IMR-90 (cell line): ENCODE results near the gene KDM4B. TPM values are rescaled to one million over a fixed set of nuclear protein-coding genes. Genes with fewer than 3 reads are reported as not detected.
A peak's percentile ranks its signal among the peaks of the same experiment; 100 is the strongest.

Experiments used
- ATAC-seq: fragments of 200-7000 bp; cut with Tn5 transposase; 2 replicates; pipeline ENCODE4 v1.9.1; 2020; ENCODE audit warnings: low read depth, mild to moderate bottlenecking, moderate library complexity
- BruUV-seq: library from RNA; stranded (reverse); fragments of 400-500 nt; replicated peaks from 2 replicates; lab custom pipeline; 2021; lab: Mats Ljungman, UMichigan
- CTCF ChIA-PET: fragments of 300-600 bp; formaldehyde crosslinking; extraction: SDS; loops from one replicate; lab custom pipeline; 2021; ENCODE audit warnings: antibody characterized with exemption; lab: Yijun Ruan, JAX
- POLR2A ChIA-PET: fragments of 300-600 bp; sonication (Branson Sonifier 250); formaldehyde crosslinking; loops from one replicate; lab custom pipeline; 2022; ENCODE audit warnings: antibody characterized with exemption; ENCODE audit not compliant: unreplicated experiment; lab: Charles Lee
- DNase-seq: peaks from one replicate; pipeline ENCODE4 v3.0.0; 2013
- H2AFZ ChIP-seq: replicated peaks from 2 replicates; pipeline ENCODE3; 2013; ENCODE audit warnings: low read length, mild to moderate bottlenecking; ENCODE audit not compliant: poor library complexity
- H2AK5ac ChIP-seq: 2 replicates; pipeline ENCODE4 v1.6.1; 2013; ENCODE audit warnings: low read depth, low read length, inconsistent platforms
- H2AK9ac ChIP-seq: replicated peaks from 2 replicates; pipeline ENCODE3; 2013; ENCODE audit warnings: mild to moderate bottlenecking, low read depth, low read length, moderate library complexity; ENCODE audit not compliant: poor library complexity
- H2BK120ac ChIP-seq: 2 replicates; pipeline ENCODE4 v1.6.1; 2013; ENCODE audit warnings: low read depth, low read length, inconsistent platforms
- H2BK15ac ChIP-seq: 3 replicates; pipeline ENCODE4 v1.6.1; 2013; ENCODE audit warnings: low read depth, low read length, inconsistent platforms
- H2BK20ac ChIP-seq: 2 replicates; pipeline ENCODE4 v1.6.1; 2013; ENCODE audit warnings: low read depth, mild to moderate bottlenecking, inconsistent platforms, low read length, moderate library complexity
- H2BK5ac ChIP-seq: 2 replicates; pipeline ENCODE4 v1.6.1; 2013; ENCODE audit warnings: mild to moderate bottlenecking, low read depth, low read length, inconsistent platforms; ENCODE audit not compliant: poor library complexity, severe bottlenecking
- H3K14ac ChIP-seq: replicated peaks from 2 replicates; pipeline ENCODE4 v1.6.1; 2013; ENCODE audit warnings: low read depth, low read length, inconsistent platforms
- H3K18ac ChIP-seq: 2 replicates; pipeline ENCODE4 v1.6.1; 2013; ENCODE audit warnings: low read depth, low read length, control low read depth
- H3K23ac ChIP-seq: 2 replicates; pipeline ENCODE4 v1.6.1; 2013; ENCODE audit warnings: low read depth, low read length, inconsistent platforms
- H3K27ac ChIP-seq: 2 replicates; pipeline ENCODE4 v1.5.1; 2013; ENCODE audit warnings: mild to moderate bottlenecking, control low read depth, low read length; ENCODE audit not compliant: insufficient read depth
- H3K27me3 ChIP-seq: 2 replicates; pipeline ENCODE4 v1.6.1; 2013; ENCODE audit warnings: low read length; ENCODE audit not compliant: control insufficient read depth, insufficient read depth
- H3K36me3 ChIP-seq: 2 replicates; pipeline ENCODE4 v1.6.1; 2013; ENCODE audit warnings: low read length, mixed read lengths; ENCODE audit not compliant: control insufficient read depth, insufficient read depth
- H3K4ac ChIP-seq: 2 replicates; pipeline ENCODE4 v1.6.1; 2013; ENCODE audit warnings: low read depth, low read length, inconsistent platforms
- H3K4me1 ChIP-seq: 2 replicates; pipeline ENCODE4 v1.6.1; 2013; ENCODE audit warnings: low read length, mixed read lengths; ENCODE audit not compliant: control insufficient read depth, insufficient read depth
- H3K4me2 ChIP-seq: 2 replicates; pipeline ENCODE4 v1.6.1; 2013; ENCODE audit warnings: low read depth, mild to moderate bottlenecking, control low read depth, low read length, moderate library complexity
- H3K4me3 ChIP-seq: 2 replicates; pipeline ENCODE4 v1.5.1; 2013; ENCODE audit warnings: low read depth, mild to moderate bottlenecking, control low read depth, low read length, moderate library complexity; ENCODE audit not compliant: insufficient read depth
- H3K56ac ChIP-seq: 2 replicates; pipeline ENCODE4 v1.6.1; 2013; ENCODE audit warnings: low read length, inconsistent platforms; ENCODE audit not compliant: insufficient read depth; ENCODE audit errors: extremely low read depth
- H3K79me1 ChIP-seq, 2 experiments: 2 replicates each; pipeline ENCODE4 v1.6.1; 2013; ENCODE audit warnings: low read length in 2 of 2, inconsistent platforms in 1 of 2, low read depth in 1 of 2
- H3K9ac ChIP-seq: 2 replicates; pipeline ENCODE4 v1.6.1; 2013; ENCODE audit warnings: low read depth, low read length, control low read depth
- H3K9me1 ChIP-seq: 2 replicates; pipeline ENCODE4 v1.6.1; 2013; ENCODE audit warnings: low read length, inconsistent platforms; ENCODE audit not compliant: insufficient read depth
- H3K9me3 ChIP-seq: 2 replicates; pipeline ENCODE4 v1.6.1; 2013; ENCODE audit warnings: low read length; ENCODE audit not compliant: control insufficient read depth, insufficient read depth
- H4K20me1 ChIP-seq: 2 replicates; pipeline ENCODE4 v1.6.1; 2013; ENCODE audit warnings: low read length, inconsistent platforms; ENCODE audit not compliant: insufficient read depth
- H4K5ac ChIP-seq: 2 replicates; pipeline ENCODE4 v1.6.1; 2013; ENCODE audit warnings: mild to moderate bottlenecking, low read depth, low read length, control low read depth
- H4K8ac ChIP-seq, 2 experiments: 2 replicates each; pipeline ENCODE4 v1.6.1; 2013; ENCODE audit warnings: low read depth in 2 of 2, low read length in 2 of 2, control low read depth in 1 of 2, inconsistent platforms in 1 of 2
- H4K91ac ChIP-seq: 2 replicates; pipeline ENCODE4 v1.6.1; 2013; ENCODE audit warnings: low read depth, low read length, inconsistent platforms; ENCODE audit not compliant: insufficient read depth
- BHLHE40 ChIP-seq: fragments of 150-350 bp; IDR thresholded peaks from 2 replicates; pipeline ENCODE4 v1.6.1; 2016; ENCODE audit warnings: mild to moderate bottlenecking, low read depth, low read length
- CEBPB ChIP-seq: IDR thresholded peaks from 2 replicates; pipeline ENCODE4 v1.6.1; 2012; ENCODE audit warnings: low read depth, low read length, improper control_type of control experiment
- FOS ChIP-seq: fragments of 150-350 bp; IDR thresholded peaks from 2 replicates; pipeline ENCODE4 v1.6.1; 2016; ENCODE audit warnings: low read depth, low read length
- MAFK ChIP-seq: IDR thresholded peaks from 2 replicates; pipeline ENCODE4 v1.6.1; 2012; ENCODE audit warnings: low read depth, low read length, improper control_type of control experiment
- MXI1 ChIP-seq: IDR thresholded peaks from 2 replicates; pipeline ENCODE4 v1.6.1; 2012; ENCODE audit warnings: low read depth, mild to moderate bottlenecking, low read length, moderate library complexity, borderline replicate concordance
- POLR2A ChIP-seq: IDR thresholded peaks from 2 replicates; pipeline ENCODE4 v1.6.1; 2012; ENCODE audit warnings: mild to moderate bottlenecking, low read depth, low read length
- RCOR1 ChIP-seq: IDR thresholded peaks from 2 replicates; pipeline ENCODE4 v1.6.1; 2012; ENCODE audit warnings: mild to moderate bottlenecking, low read length, improper control_type of control experiment; ENCODE audit not compliant: insufficient replicate concordance
- WGBS, 2 experiments: methylation state at CpG; one replicate each; pipeline versions ENCODE4 v1.1.5 to v1.1.7; 2013; ENCODE audit warnings: missing lambda C conversion rate in 2 of 2; ENCODE audit not compliant: insufficient read length in 1 of 2; ENCODE audit errors: extremely low coverage in 2 of 2; 5-methylcytosine and 5-hydroxymethylcytosine counted together
- dilution Hi-C: fragments of 300-500 bp; cut with HindIII; formaldehyde crosslinking; loops from one replicate; pipeline ENCODE4 v1.14.3; 2018; ENCODE audit warnings: low sequenced_read_pairs; ENCODE audit not compliant: unreplicated experiment
- in situ Hi-C: fragments of 300-500 bp; cut with MboI; formaldehyde crosslinking; loops from 3 replicates; pipeline ENCODE4 v1.14.3; 2019; ENCODE audit warnings: low sequenced_read_pairs, inconsistent platforms, mixed read lengths
- intact Hi-C: fragments of 100-400 bp; cut with micrococcal nuclease; formaldehyde crosslinking; loops from 2 replicates; pipeline ENCODE4 v1.10.0; 2022
- polyA plus RNA-seq, 3 experiments: library from polyadenylated mRNA; depleted of rRNA; stranded (reverse); fragments of >200 nt; gene quantifications; 2 replicates each; pipeline ENCODE4 v1.2.3, GENCODE V29; 2012; ENCODE audit warnings: low replicate concordance in 1 of 3
- total RNA-seq: library from RNA; depleted of rRNA; stranded (reverse); fragments of >200 nt; gene quantifications from 2 replicates; pipeline ENCODE4 v1.2.3, GENCODE V29; 2012

The KDM4B gene
- total and polyA plus RNA-seq, 2 of the 4 experiments (the other 2 are of a cell fraction) = 5.0 to 17.9 TPM

DNA sequence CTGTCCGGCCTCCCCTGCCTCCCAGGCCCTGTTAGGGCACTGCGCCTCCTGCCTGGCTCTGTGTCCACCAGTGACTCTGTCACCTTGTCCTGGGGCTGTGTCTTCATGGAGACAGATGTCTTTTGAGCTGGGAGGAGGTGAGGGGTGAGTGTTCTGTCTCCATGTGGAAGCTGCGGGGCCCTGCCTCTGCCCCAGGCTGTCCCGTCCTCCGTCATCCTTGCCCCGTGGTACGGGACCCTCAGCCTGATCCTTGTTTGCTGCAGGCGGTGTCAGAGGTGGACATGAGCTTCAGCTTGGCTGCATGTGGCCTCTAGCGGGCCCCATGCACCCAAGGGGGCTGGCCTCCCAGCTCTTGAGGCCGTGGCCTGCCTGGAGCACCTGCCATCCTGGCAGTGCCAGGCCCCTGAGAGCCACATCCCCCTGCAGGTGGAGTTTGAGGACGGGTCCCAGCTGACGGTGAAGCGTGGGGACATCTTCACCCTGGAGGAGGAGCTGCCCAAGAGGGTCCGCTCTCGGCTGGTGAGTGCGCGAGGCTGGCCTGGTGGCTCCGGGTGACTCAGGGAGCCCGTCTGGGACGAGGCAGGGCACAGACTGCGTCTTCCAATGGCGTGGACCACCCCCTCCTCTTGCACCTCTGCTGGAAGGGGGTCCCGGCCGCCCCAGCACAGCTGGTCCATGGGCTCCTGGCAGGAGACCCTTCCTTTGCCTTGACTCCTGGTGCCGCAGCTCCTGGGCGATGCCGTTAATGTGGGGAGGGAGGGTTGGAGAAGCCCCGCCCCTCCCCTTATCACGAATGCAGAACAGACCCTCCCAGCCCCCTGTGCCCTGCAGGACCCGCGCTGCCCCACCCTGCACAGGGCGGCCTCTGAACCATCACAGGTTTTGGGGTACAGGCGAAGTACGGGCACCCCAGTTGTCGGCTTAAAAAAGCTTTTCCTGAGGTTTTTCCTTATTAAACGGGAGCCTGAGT lies 181.3 kb downstream of the KDM4B start:
- no peak overlapping the region for H3K56ac ChIP-seq
- 89% methylated on average over 9 of the region's 36 CpGs; no CpG with 5 or more reads in 1 of the 2 experiments for WGBS, 2 experiments
- no peak overlapping the region for H3K4me3 ChIP-seq
- dilution Hi-C loops (no loop called here), in situ Hi-C loops (no loop called here), intact Hi-C loops (no loop called here)
- H3K9me1 ChIP-seq = no peaks in the 10 kb centered on the region
- no peak overlapping the region for H2BK20ac ChIP-seq
- H3K79me1 ChIP-seq = no peaks in the 10 kb centered on the region
- no peak overlapping the region for H3K18ac ChIP-seq
- H4K91ac ChIP-seq = no peak overlapping the region
- H3K14ac ChIP-seq = no peak overlapping the region
- no peaks in the 10 kb centered on the region for H3K9me3 ChIP-seq
- no peak overlapping the region for H3K9ac ChIP-seq
- no peaks in the 10 kb centered on the region; the same call in 1 of the 2 replicates for H4K20me1 ChIP-seq
- H2BK120ac ChIP-seq = no peak overlapping the region
- H2AK5ac ChIP-seq = no peak overlapping the region
- TF ChIP-seq CEBPB = no peak
- no peak for TF ChIP-seq MXI1
- TF ChIP-seq BHLHE40 = no peak
- TF ChIP-seq POLR2A = no peak
- no peak for TF ChIP-seq FOS
- no peak for TF ChIP-seq RCOR1
- TF ChIP-seq MAFK = no peak
- DNase-seq = no peak
- ATAC-seq = no peak
- no TSS peak for BruUV-seq
- H2BK5ac ChIP-seq = no peak overlapping the region
- H3K27me3 ChIP-seq = no peaks in the 10 kb centered on the region
- no peak overlapping the region for H2AFZ ChIP-seq
- ChIA-PET CTCF (no interaction called here), POLR2A (no interaction called here)
- no peak overlapping the region for H4K8ac ChIP-seq
- H2AK9ac ChIP-seq = peak overlapping the region; percentile 42
- H3K36me3 ChIP-seq = peaks cover 39% of the 10 kb centered on the region
- no peak overlapping the region for H3K4ac ChIP-seq
- H3K27ac ChIP-seq = no peak overlapping the region
- H3K23ac ChIP-seq = no peak overlapping the region
- no peak overlapping the region for H4K5ac ChIP-seq
- H3K4me2 ChIP-seq = no peak overlapping the region
- H2BK15ac ChIP-seq = no peak overlapping the region
- H3K4me1 ChIP-seq = no peaks in the 10 kb centered on the region
